ENCODE data around the gene TPSB2.
"Not testable (repeated sequence)": the region's sequence is repeated elsewhere in the genome, so short reads cannot be mapped to it uniquely, and the experiment has no call there.

DNA sequence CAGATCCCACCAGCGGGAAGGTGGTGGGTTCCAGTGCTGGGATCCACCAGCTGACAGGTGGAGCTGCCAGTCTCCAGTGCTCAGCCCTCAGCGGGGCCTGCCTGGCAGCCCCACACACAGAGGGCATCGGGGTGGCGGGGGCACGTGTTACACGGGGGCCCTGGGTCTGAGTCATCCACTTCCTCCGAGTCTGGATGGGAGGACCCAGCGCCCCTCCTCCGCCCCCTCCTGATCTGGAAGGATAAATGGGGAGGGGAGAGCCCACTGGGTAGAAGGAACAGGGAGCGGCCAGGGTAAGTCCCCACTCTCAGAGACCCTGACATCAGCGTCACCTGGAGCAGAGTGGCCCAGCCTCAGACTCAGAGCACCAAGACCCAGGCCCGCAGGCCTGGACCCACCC is 10.5 kb upstream of the TPSB2 start, which contains the start of gene TPSAB1:
- TF ChIP-seq ZFP41 (tag by site-specific recombination; IDR thresholded peaks at IDR 0.05; ENCODE audit: borderline replicate concordance); ZNF214 (tag by site-specific recombination; IDR thresholded peaks at IDR 0.05; ENCODE audit: borderline replicate concordance); BCL11A (tag by site-specific recombination; IDR thresholded peaks at IDR 0.05; ENCODE audit: low read depth); ZNF792 (tag by site-specific recombination; IDR thresholded peaks at IDR 0.05); ZNF174 (tag by site-specific recombination; IDR thresholded peaks at IDR 0.05); KLF16 (tag by site-specific recombination; IDR thresholded peaks at IDR 0.05); ZEB2 (tag by site-specific recombination; IDR thresholded peaks at IDR 0.05): not testable (repeated sequence)
- TF ChIP-seq, protein P1, sequence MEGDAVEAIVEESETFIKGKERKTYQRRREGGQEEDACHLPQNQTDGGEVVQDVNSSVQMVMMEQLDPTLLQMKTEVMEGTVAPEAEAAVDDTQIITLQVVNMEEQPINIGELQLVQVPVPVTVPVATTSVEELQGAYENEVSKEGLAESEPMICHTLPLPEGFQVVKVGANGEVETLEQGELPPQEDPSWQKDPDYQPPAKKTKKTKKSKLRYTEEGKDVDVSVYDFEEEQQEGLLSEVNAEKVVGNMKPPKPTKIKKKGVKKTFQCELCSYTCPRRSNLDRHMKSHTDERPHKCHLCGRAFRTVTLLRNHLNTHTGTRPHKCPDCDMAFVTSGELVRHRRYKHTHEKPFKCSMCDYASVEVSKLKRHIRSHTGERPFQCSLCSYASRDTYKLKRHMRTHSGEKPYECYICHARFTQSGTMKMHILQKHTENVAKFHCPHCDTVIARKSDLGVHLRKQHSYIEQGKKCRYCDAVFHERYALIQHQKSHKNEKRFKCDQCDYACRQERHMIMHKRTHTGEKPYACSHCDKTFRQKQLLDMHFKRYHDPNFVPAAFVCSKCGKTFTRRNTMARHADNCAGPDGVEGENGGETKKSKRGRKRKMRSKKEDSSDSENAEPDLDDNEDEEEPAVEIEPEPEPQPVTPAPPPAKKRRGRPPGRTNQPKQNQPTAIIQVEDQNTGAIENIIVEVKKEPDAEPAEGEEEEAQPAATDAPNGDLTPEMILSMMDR (tag by site-specific recombination; IDR thresholded peaks at IDR 0.05) = not testable (repeated sequence)
- TF ChIP-seq, protein P2, sequence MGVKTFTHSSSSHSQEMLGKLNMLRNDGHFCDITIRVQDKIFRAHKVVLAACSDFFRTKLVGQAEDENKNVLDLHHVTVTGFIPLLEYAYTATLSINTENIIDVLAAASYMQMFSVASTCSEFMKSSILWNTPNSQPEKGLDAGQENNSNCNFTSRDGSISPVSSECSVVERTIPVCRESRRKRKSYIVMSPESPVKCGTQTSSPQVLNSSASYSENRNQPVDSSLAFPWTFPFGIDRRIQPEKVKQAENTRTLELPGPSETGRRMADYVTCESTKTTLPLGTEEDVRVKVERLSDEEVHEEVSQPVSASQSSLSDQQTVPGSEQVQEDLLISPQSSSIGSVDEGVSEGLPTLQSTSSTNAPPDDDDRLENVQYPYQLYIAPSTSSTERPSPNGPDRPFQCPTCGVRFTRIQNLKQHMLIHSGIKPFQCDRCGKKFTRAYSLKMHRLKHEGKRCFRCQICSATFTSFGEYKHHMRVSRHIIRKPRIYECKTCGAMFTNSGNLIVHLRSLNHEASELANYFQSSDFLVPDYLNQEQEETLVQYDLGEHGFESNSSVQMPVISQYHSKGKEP (tag by site-specific recombination; IDR thresholded peaks at IDR 0.05) = not testable (repeated sequence)
